ENCODE results near the gene ZNF425.
"Not testable (repeated sequence)": the region's sequence is repeated elsewhere in the genome, so short reads cannot be mapped to it uniquely, and the experiment has no call there.

Gene ZNF425

GRCh38 chr7:149133028-149133710, 7.0 kb upstream of the ZNF425 start:
- no peak for DNase-seq

GRCh38 chr7:149130572-149131198, 4.6 kb upstream of the ZNF425 start:
- DNase-seq, result no peak

- DNase-seq, result no peak
Measured at GRCh38 chr7:149126662-149127266, 640 bp upstream of the ZNF425 start.

DNA sequence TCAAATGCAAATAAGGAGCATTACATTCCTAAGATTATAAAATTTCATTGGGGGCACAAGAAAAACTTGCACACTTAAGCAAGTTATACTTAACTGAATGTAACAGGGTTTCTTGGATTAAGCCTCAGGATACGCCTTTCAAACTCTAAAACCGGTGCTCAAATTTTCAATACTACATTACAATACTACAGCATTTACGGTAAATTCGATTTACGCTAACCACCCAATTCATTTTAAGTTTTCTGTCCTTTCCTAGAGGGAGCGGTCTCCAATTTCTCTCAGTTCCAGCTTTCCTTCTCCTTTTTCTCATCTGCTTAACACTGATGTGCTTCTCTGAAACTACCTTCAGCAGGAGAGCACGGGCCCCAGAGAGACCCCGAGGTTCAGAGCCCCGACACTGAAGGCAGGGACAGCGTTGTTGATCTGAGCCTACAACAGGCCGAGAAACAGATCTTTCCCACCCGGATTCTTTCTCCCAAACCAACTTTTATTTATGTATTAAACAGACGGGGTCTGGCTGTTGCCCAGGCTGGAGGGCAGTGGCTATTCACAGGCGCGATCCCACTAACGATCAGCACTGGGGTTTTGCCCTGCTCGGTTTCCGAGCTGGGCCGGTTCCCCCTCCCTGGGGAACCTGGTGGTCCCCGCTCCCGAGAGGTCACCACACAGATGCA, 798 bp downstream of the ZNF425 start:
- DNase-seq, result no peak

DNA sequence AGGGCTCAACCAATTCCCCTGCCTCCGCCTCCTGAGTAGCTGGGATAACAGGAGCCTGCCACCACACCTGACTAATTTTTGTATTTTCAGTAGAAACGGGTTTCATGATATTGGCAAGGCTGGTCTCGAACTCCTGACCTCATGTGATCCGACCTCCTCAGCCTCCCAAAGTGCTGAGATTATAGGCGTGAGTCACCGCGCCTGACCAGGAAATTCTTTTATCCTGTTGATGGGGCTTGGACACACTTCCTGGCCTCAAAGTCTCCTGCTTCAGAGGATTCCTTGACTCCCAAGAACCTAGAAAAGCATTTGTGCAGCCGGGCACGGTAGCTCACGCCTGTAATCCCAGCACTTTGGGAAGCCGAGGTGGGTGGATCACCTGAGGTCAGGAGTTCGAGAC, 16.2 kb downstream of the ZNF425 start:
- DNase-seq, result no peak

GRCh38 chr7:149104749-149105148, 21.4 kb downstream of the ZNF425 start:
- no peak for DNase-seq

GRCh38 chr7:149104214-149104613, 21.9 kb downstream of the ZNF425 start:
- DNase-seq, result no peak

DNA sequence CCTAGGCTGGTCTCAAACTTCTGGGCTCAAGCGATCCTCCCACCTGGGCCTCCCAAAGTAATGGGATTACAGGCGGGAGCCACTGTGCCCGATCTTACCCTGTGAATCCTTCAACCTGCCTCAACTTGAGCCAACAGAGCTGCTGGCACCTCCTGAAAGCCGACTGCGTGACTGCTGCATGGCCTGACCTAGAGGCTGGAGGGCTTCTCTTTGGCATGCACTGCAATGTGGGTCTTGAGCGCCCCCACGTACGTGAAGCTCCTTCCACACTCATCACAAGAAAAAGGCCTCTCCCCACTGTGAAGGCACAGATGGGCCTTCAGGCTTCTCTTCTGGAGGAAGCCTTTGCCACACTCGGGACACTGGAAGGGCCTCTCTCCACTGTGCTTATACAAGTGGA, 22.7 kb downstream of the ZNF425 start:
- no peak for DNase-seq

DNA sequence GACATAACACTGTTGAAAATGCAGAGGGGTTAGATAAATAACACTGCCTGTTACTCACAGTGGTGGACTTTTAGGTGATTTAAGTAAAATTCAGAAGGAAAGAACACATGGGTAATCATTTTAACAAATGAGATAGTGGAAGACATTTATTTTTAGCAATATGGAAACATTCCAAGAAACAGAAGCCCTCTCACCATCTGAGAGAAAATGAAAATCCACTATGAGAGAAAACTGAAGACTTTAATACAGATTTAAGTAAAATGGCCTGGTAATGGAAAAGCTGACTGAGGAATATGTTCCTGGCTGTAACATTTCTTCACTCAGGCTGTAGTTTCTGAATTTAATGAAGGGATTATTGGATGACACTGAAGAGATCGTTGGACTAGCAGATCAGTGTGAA, 23.5 kb downstream of the ZNF425 start:
- no peak for DNase-seq

DNA sequence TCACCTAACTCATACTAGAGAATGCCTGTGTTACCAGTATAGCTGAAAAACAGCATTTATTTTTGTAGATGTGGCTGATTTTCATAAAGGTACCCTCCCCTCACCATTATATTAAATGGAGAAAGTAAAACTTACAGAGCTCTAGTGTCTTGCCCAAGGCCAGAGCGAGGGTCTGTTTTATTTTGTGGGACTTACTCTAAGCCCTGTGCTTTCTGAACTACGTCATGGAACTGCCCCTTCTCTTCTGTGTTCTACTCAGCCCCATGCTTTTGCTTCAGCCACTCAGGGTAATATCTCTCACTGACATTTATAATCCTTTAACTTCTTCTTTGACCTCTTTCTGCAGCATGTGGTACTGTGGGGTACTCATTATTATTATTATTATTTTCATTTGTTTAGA, 25.3 kb downstream of the ZNF425 start:
- no peak for DNase-seq

DNA sequence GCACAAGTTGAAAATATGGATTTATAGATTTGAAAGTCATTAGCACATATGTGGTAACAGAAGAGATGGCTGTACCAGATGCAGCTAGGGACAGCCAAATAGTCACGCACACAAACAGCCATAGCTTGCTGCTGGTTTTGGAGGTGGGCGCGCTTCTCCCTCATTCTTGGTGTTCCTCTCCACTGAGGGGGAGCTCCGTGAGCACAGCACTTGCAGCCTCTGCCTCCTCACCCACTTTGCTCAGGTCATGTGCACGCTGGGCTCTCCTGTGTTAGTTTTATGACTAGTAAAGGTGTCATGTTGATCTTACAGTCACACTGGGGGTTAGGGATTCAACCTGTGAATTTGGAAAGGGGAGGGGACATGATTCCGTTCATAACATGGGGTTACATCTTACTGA, 27.1 kb downstream of the ZNF425 start:
- no peak for DNase-seq

DNA sequence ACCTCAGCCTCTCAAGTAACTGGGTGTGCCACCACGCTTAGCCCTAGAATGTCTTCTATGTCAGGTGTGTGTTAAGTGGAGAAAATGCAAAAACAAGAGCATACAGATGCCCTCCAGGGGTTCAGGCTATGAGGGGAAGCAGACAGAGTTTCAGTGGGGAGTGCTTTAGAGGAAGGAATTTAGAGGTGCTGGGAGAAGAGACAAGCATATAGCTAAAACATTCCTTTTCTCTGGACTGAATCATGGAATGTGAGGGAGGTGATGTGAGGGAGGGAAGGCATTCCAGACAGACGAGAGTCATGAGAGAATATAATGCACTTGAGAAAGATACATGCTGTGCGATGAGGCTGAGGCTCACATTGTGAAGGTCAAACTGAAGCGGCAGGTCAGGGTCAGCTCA, 29.0 kb downstream of the ZNF425 start:
- no peak for DNase-seq

DNA sequence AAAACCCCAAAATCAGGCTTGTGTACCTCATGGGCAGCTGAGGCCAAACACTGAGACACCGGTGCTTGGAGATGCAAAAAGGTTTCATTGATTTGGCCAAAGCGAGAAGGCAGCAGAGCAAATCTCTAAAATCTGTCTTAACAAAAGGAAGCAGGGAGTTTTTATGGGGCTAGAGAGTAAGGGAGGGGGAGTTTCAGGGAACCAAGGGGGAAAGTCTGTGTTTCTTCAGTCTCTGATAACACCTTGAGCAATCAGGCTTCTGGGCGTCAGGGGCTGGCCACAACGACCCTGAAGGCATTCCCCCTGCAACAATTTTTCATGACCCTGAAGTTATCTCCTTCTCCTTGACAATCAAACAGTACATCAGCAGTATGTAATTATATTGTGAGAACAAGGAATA, 32.9 kb downstream of the ZNF425 start:
- no peak for DNase-seq

GRCh38 chr7:149092244-149092643, 33.9 kb downstream of the ZNF425 start:
- not testable (repeated sequence) for DNase-seq

DNA sequence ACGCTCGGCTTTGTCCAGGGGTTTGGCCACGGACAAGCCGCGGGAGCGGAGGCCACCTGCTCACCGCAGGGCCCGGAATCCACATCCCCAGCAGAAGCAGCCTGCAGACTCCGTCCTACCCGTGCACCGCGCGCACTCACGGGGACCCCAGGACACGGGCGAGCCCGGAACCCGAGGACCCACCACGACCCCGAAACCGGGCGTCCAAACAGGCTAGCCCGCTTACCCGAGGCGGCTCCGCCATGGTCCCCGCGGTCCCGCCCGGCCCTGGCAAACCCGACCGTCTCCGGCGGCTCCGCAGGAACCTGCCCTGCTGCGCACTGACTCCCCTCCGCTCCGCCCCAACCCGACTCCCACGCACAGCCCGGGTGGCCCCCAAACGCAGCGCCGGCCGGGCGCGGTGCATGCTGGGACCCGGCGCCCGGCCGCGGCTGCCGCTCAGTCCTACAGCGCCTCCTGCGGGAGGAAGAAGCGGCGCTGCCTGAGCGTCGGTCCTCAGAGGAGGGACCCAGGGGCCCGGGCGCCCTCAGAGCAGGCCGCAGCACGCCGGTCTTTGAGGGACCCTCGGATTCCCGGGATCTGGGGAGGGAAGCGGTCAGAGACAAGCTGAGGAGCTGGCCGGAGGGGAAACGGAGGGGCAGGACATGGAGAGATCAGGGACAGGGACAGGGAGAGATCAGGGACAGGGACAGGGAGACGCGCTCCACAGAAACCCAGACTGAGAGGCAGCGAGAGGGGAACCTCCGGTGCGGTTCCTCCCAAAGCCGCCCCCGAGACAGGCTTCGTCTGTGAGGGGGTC, 35.5 kb downstream of the ZNF425 start, which contains the start of gene ZNF786:
Gene ZNF786 (minus strand): TSS at position 322 of the 799 bp plus-strand sequence. CDS start 78 bp downstream, at position 244.
- DNase-seq, result no peak

- no peak for DNase-seq
Measured at GRCh38 chr7:149087376-149087775, 38.7 kb downstream of the ZNF425 start.

DNA sequence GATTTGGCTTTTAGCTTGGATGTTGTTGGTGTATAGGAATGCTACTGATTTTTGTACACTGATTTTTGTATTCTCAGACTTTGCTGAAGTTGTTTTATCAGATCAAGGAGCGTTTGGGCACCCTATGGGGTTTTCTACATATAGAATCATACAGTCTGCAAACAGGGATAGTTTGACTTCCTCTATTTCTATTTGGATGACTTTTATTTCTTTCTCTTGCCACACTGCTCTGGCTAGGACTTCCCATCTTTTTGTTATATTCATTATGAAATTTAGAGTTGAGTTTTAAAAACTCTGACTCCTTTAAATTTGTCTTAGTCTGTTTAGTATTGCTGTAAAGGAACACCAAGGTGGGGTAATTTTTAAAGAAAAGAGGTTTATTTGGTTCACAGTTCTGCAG, 40.3 kb downstream of the ZNF425 start:
- no peak for DNase-seq

- DNase-seq, result no peak
Measured at GRCh38 chr7:149084407-149084806, 41.7 kb downstream of the ZNF425 start.

GRCh38 chr7:149081914-149082313, 44.2 kb downstream of the ZNF425 start:
- no peak for DNase-seq

GRCh38 chr7:149077594-149077993, 48.5 kb downstream of the ZNF425 start:
- no peak for DNase-seq

- no peak for DNase-seq
Measured at GRCh38 chr7:149075286-149075685, 50.8 kb downstream of the ZNF425 start.

DNA sequence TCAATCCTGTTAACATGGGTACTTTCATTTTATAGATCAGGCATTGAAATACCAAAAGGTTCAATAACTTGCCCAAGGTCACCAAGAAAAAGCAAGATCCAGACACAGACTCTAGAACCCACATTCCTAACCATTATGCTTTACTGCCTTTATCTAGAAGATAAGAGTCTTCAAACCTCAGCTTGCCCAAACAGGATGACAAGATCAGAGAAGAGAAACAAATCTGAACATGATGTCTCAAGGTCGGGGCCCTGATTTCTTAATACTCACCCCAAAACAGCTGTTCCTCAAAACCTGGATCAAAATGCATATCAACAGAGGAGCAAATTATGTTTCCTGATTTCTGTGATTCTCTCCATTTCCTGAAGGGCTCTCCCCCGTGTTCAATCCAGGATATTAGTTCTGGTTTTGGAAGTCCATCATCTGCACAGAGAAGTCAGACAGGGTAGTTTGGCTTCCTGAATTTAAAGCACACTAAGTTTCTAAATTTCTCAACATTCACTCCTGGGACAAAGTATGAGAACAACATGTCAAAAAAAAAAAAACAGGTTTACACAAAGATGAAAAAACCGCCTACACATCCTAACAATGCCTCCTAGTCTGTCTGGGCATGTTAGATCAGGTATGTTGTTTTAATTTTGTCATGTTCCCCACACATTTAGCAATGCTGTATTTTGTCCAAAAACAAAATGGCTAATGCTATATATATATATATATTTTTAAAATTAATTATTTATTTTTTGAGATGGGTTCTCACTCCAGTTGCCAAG, 51.8 kb downstream of the ZNF425 start:
- DNase-seq, result no peak

Measured in cortex of kidney (tissue), 1 donor.